Neural crest cell (in vitro differentiated cells): Measurements from ENCODE around the gene SNCB. TPM values are rescaled to one million over a fixed set of nuclear protein-coding genes. Genes with fewer than 3 reads are reported as not detected.

Experiments
- DNase-seq: peaks from one replicate; pipeline ENCODE4 v3.0.0; 2021; ENCODE audit warnings: low read depth, mixed read lengths, low spot score
- H3K27ac Mint-ChIP-seq: one replicate; pipeline ENCODE4 v1.8.0; 2021; ENCODE audit warnings: mild to moderate bottlenecking, mixed read lengths; ENCODE audit not compliant: unreplicated experiment
- H3K27me3 Mint-ChIP-seq: 2 replicates; pipeline ENCODE4 v1.8.0; 2021; ENCODE audit warnings: low read depth, mild to moderate bottlenecking, mixed read lengths
- H3K36me3 Mint-ChIP-seq: 2 replicates; pipeline ENCODE4 v1.8.0; 2021; ENCODE audit warnings: low read depth, mild to moderate bottlenecking, mixed read lengths
- H3K4me1 Mint-ChIP-seq: 2 replicates; pipeline ENCODE4 v1.8.0; 2021; ENCODE audit warnings: mixed read lengths
- H3K4me3 Mint-ChIP-seq: one replicate; pipeline ENCODE4 v1.8.0; 2021; ENCODE audit warnings: mild to moderate bottlenecking, mixed read lengths
- H3K9me3 Mint-ChIP-seq: 2 replicates; pipeline ENCODE4 v1.8.0; 2021; ENCODE audit warnings: mixed read lengths
- total RNA-seq: library from RNA; stranded (reverse); gene quantifications from 2 replicates; pipeline ENCODE4 v1.2.1, GENCODE V29; 2021
- TF ChIP-seq, protein P1 (sequence below): fragments of 200-600 bp; sonication (generic); conservative IDR thresholded peaks from 2 replicates; pipeline ENCODE4 v1.5.0; 2021; ENCODE audit warnings: antibody characterized with exemption, mild to moderate bottlenecking

SNCB gene
- total RNA-seq, 1 donor from 2014 or later: 0.40 TPM

DNA sequence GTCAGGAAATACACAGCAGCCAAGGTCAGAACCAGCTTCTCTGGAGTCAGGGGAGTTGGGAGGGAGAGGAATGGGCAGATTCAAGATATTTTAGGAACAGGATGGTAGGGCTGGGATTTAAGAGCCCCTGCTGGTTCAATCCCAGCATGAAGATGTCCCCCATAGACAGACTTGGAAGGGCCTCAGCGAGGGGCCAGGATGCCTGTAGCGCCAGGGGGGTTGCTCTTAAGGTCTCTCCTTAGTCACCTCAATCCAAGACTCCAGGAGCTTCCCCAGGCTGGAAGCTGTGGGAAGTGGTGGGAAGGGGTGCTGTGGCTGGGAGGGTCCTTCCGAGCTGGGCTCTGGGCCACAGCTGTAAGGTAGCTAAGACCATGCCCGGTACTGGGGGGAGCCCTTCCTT, 8.9 kb upstream of the SNCB start:
- H3K4me3 Mint-ChIP-seq: no peak overlapping the region
- no peak for DNase-seq
- H3K36me3 Mint-ChIP-seq: no peaks in the 10 kb centered on the region
- no peaks in the 10 kb centered on the region for H3K4me1 Mint-ChIP-seq
- H3K27ac Mint-ChIP-seq: no peak overlapping the region
- TF ChIP-seq, protein P1, sequence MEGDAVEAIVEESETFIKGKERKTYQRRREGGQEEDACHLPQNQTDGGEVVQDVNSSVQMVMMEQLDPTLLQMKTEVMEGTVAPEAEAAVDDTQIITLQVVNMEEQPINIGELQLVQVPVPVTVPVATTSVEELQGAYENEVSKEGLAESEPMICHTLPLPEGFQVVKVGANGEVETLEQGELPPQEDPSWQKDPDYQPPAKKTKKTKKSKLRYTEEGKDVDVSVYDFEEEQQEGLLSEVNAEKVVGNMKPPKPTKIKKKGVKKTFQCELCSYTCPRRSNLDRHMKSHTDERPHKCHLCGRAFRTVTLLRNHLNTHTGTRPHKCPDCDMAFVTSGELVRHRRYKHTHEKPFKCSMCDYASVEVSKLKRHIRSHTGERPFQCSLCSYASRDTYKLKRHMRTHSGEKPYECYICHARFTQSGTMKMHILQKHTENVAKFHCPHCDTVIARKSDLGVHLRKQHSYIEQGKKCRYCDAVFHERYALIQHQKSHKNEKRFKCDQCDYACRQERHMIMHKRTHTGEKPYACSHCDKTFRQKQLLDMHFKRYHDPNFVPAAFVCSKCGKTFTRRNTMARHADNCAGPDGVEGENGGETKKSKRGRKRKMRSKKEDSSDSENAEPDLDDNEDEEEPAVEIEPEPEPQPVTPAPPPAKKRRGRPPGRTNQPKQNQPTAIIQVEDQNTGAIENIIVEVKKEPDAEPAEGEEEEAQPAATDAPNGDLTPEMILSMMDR: no peak
- H3K27me3 Mint-ChIP-seq: peaks cover 42% of the 10 kb centered on the region
- peaks cover 3% of the 10 kb centered on the region for H3K9me3 Mint-ChIP-seq

DNA sequence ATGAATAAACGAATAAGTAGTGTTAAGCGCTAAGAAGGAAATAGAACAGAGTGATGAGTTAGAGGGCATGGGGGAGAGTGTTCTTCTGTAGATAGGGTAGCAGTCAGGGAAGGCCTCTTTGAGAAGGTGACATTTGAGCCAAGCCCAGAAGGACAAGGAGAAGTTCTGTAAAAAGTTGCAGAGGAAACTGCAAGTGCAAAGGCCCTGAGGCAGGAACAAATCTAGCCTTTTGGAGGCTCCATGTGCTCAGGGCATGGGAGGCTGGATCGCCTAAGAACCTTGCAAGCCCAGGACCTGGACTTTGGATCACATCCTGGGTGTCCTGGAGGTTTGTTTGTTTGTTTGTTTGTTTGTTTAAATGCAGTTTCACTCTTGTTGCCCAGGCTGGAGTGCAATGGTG, 8.1 kb upstream of the SNCB start:
- TF ChIP-seq, protein P1: no peak
- H3K36me3 Mint-ChIP-seq: no peaks in the 10 kb centered on the region
- H3K27me3 Mint-ChIP-seq: peaks cover 50% of the 10 kb centered on the region
- peaks cover 3% of the 10 kb centered on the region for H3K9me3 Mint-ChIP-seq
- no peak for DNase-seq
- H3K27ac Mint-ChIP-seq: no peak overlapping the region
- H3K4me3 Mint-ChIP-seq: no peak overlapping the region
- H3K4me1 Mint-ChIP-seq: no peaks in the 10 kb centered on the region

DNA sequence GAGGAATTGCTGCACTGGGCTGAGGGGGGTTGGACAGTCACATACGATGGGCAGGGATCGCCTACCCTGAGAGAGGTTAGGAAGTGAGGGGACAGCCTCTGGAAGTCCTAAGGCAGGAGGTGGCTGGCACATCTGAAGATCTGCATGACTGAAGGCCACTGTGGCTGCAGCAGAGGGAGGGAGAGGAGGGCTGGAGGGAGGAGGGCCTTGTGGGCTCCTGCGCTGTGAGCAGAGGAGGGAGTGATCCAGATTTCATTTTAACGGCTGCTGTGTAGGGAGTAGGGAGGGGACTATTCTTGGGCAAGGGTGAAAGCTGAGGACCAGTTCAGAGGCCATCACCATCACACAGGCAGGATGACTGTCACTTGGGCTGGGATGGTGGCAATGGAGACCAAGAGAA, 7.2 kb upstream of the SNCB start:
- TF ChIP-seq, protein P1: no peak
- Mint-ChIP-seq H3K4me3 (no peak overlapping the region), H3K27ac (no peak overlapping the region), H3K4me1 (no peaks in the 10 kb centered on the region), H3K36me3 (no peaks in the 10 kb centered on the region), H3K9me3 (peaks cover 3% of the 10 kb centered on the region), H3K27me3 (peaks cover 59% of the 10 kb centered on the region)
- no peak for DNase-seq

DNA sequence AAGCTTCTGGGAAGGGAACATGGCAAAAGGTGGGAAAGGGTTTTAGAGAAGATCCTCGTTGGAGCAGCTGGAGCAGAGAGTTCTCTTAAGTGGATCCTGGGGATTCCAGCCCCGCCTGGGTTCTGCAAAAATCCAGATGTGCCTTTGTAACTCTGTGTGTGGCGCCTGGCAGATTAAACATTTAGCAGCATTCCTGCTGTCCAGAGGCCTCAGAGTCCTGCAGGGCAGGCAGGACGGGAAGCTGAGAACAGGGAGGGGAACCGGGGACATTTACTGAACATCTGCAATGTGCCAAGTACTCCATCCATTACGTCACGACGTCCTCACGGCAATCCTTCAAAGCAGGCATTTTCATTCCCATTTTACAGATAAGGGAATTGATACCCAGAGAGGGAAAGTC, 6.1 kb upstream of the SNCB start:
- Mint-ChIP-seq H3K36me3 (no peaks in the 10 kb centered on the region), H3K4me3 (no peak overlapping the region), H3K27ac (no peak overlapping the region), H3K4me1 (no peaks in the 10 kb centered on the region), H3K9me3 (peaks cover 3% of the 10 kb centered on the region), H3K27me3 (peaks cover 70% of the 10 kb centered on the region)
- no peak for DNase-seq
- TF ChIP-seq, protein P1: no peak

DNA sequence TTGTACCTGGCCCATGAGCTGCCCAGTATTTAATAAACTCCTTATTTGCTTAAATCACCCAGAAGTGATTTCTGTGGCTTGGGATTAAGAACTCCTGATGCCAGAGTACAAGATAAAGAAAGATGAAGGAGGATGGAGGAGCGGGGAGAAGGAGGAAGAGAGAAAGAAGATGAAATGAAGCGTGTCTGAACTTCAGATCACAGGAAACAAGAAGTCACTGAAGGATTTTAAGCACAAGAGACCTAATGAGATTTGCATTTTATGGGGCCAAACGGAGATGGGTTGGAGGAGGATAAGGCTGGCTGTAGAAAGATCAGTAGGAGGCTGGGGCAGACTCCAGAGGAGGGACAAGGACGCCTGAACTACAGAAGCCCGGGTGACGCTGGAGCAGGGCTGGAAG, 3.3 kb upstream of the SNCB start:
- H3K9me3 Mint-ChIP-seq: peaks cover 3% of the 10 kb centered on the region
- H3K4me1 Mint-ChIP-seq: peaks cover 6% of the 10 kb centered on the region
- H3K36me3 Mint-ChIP-seq: no peaks in the 10 kb centered on the region
- H3K4me3 Mint-ChIP-seq: peak overlapping the region; percentile 17
- no peak for DNase-seq
- H3K27me3 Mint-ChIP-seq: peaks cover 92% of the 10 kb centered on the region
- TF ChIP-seq, protein P1: no peak
- H3K27ac Mint-ChIP-seq: no peak overlapping the region

DNA sequence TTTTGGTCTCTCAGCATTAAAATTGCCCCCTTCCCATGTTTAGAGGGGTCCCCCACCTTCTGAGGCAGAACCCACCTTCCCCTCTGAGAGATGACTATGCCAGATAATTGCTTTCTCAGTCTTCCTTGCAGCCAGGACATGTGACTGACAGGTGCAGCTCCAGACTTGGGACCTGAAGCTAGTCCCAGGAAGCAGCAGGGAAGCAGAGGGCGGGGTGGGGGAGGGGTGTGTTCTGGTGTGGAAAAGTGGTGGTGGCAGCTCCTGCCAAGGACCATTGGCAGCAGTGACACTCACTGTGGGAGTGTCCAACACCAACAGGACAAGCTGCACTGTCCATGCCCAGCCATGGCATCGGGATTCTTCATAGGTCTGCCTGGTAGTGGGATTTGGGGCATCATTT, 2.4 kb upstream of the SNCB start:
- no peaks in the 10 kb centered on the region for H3K36me3 Mint-ChIP-seq

More for the DNA sequence above, 2.4 kb upstream of the SNCB start:
- Mint-ChIP-seq H3K4me3 (no peak overlapping the region), H3K27ac (no peak overlapping the region), H3K9me3 (peaks cover 3% of the 10 kb centered on the region), H3K4me1 (peaks cover 6% of the 10 kb centered on the region), H3K27me3 (peaks cover 94% of the 10 kb centered on the region)
- TF ChIP-seq, protein P1: no peak
- DNase-seq: no peak
